NCI-H1694 treated with DMSO at 0.1 percent for 48 hours (cell line): ENCODE data around the gene MKRN1.
A peak's percentile ranks its signal among the peaks of the same experiment; 100 is the strongest.
"Not testable (repeated sequence)": the region's sequence is repeated elsewhere in the genome, so short reads cannot be mapped to it uniquely, and the experiment has no call there.

Experiments used
- DNase-seq: peaks from one replicate; lab custom pipeline; 2025; lab: John Stamatoyannopoulos, UW

MKRN1 gene

DNA sequence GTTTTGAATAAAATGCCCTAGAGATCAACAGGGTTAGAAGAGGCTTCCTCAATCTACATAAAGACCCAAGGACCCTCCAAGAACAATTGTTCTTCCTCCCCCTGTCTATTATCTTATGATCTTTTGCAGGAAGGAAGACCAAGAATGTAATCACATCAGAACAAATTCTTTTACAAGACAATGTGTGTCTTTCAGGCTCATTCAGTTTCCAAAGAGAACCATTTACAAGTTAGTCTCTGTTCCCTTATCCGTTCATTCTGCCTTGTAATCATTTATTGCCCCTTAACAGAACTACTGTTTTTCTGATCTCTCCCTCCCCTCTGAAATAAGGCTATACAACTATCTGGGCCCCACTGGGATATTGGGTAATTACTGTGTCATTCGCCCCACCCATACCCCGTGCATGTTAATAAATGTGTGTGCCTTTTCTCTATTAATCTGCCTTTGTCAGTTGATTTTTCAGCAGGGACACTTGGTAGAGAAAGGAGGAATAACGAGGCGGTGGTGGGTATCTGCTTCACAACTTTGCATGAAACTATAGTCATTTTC is 5.7 kb upstream of the MKRN1 start:
- DNase-seq = no peak

- DNase-seq = no peak
Observed at GRCh38 chr7:140484479-140484878, 5.2 kb upstream of the MKRN1 start.

DNA sequence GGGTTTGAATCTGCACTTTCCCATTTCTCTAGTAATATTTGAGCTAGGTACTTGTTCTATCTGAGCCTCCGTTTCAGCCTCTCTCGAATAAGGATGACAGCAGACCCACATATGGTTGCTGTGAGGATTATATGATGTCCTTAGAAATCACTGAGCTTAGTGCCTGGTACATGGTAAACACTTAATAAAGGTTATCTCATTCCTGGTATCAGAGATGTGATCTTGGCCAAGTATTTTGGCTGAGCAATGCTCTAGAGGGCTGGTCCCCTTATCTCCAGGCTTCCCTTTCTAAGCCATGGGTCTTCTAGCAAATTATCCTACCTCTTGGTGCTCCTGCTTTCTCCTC is 407 bp upstream of the MKRN1 start:
- DNase-seq = no peak

DNA sequence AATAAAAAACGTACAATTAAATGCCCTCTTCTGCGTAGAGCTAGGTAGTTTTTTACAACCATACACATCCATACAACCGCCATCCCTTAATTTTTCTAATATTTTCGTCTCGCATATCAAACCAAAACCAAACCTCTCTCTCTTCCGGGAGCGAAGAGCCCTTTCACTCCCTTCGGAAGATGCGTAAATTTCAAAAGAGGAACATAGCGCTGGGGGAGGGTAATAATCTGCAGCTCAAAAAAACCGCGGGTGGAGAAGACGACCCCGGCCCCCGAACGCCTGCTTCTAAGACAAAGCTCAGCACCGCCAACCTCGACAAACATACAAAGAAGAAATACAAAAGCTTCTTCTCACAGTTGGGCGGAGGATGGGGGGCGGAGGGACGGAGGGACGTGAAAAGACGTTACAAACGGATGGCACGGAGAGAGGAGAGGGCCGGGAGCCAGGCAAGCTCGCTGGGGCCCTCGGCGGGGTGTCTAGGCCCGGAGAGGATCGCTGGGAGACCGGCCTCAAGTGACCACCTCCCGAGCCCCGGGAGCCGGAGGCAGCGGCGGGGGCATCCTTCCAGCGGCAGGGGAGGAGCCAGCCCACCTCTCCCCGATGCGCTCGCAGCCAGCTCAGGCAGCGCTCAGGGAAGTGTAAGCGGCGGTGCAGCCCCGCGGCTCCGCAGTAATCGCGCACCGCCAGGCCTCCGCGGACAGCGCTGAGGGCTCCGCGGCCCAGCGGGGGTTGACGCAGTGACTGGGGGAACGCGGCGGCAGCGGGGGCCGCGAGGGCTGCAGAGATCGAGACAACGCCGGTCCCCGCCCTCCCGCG is 851 bp downstream of the MKRN1 start:
- DNase-seq = no peak

DNA sequence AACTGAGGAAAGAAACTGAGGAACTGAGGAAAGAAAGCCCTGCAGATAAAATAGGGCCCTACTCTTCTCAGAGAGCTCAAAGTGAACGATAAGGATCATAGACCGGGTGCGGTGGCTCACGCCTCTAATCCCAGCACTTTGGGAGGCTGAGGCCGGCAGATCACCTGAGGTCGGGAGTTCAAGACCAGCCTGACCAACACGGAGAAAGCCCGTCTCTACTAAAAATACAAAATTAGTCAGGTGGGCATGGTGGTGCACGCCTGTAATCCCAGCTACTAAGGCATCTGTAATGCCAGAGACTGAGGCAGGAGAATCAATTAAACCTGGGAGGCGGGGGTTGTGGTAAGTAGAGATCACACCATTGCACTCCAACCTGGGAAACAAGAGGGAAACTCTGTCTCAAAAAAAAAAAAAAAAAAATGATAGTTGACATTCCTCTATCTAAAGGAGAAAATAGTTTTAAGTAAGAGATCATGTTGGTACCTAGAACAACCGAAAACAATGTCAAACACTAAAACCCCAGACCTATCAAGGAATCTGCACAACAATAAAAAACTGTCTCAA is 2.5 kb downstream of the MKRN1 start:
- no peak for DNase-seq

DNA sequence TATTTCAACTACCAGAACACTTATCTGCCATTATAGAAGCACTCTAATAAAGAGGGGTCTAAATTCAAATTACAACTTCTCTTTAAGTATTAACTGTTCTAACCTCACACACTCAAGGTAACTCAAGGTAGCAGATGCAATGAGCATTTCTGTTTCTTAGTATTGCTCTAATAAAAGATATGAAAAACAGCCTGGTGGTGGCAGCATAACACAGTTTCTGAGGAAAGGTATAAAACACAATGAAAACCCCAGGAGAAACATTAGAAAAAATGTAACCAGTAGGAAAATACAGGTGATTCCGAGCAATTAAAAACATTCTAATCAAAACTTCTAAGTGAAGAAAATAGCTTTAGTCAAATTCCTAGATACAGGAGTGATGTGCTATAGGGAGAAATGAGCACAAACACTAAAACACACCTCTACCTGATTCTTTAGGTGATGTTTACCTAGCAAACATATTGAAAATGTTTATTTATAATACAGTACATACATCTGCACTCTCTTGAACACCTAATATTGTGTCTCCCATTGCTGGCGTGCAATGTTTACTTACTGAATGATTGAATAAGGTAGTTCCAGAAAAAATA is 3.5 kb downstream of the MKRN1 start:
- DNase-seq = peak; percentile 65

DNA sequence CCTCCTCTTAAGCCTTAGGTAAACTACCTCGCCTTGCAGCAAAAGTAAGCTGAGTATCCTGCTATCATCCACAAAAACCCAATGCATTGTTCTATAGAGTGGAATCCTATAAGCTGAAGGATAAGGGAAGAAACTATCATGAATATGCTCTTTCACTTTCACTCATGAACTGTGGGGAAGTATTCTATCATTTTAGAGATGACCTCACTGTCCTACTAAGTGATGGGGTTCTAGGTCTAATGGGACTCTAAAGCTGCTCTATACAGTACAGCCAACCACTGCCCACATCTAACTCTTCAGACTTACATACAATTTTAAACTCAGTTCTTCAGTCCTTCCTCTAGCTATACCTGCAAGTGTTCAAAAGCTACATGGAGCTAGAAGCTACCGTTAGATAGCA is 16.2 kb downstream of the MKRN1 start:
- DNase-seq = no peak

DNA sequence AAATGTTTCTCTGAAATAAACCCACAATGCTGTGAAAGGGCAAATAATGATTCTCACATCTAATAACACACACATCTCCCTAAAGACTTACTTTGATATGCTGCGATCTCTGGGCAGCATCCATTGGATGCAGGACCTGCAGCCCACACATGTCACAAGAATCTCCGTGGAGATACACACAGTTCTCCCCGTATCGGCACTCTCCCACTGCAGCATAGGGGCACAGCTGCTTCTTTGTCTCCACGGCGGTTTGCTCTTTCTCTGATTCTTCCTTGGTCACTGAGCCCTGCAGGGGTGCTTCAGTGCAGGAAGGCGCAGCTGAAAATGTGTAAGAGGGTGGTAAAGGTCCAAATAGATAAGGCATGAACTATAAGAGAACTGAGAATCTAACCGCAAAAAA is 20.4 kb downstream of the MKRN1 start:
- no peak for DNase-seq

- no peak for DNase-seq
Observed at GRCh38 chr7:140458201-140458600, 21.1 kb downstream of the MKRN1 start.

DNA sequence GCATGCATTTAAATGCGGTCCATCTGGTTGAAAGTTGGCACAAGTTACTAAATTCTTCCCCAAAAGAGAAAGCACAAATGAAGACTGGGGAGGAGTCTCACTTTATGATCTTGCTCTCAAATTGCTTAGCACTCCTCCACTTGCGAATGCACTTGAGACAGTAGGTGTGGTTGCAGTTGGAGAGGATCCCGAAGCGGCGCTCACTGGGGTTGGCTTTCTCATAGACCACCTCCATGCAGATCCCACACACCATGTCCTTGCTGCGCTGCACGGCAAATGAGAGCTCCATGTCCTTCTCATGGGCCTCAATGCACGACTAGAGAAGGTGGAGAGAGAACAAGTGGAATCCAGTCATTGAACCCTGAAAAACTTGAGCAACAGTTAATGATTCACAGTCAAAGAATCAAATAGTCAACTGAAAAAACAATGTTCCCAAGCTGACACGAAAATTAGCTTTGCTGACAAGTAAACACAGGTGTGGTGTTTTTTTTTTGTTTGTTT is 22.7 kb downstream of the MKRN1 start:
- DNase-seq = no peak

DNA sequence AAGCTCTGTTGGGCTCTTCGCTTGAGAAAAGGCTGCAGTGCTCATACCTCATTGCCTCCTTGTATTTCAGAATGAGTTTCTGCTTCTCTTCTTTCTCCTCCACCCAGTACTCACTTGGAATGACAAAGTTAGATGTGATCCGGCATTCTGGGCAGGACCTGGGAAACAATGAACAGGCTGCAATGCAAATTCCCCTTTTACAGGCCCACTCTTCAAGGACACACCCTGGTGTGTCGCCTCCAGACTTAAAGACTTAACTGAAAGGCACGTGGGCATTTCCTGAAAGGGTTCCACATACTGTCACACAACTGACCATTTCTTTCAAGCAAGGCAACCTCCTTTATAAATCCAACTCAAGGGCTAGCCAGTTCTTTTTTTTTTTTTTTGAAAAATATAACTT is 23.6 kb downstream of the MKRN1 start:
- DNase-seq = no peak

DNA sequence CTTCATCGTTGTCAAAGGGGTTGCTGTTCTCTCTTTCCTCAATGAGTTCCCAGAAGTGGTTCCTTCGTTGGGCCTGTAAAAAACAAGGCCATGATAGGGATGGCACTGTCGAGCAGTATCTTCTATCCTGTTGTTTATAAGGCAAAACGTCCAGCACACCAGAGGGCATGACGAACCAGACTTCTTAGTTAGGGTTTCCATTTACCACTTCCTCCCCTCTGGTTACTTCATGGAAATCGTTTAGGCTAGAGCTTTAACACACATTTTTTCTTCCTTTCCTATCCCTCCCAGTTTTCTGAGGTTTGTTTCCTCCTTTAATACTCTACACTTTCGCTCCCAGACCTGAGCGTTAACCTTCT is 24.7 kb downstream of the MKRN1 start:
- DNase-seq = no peak

DNA sequence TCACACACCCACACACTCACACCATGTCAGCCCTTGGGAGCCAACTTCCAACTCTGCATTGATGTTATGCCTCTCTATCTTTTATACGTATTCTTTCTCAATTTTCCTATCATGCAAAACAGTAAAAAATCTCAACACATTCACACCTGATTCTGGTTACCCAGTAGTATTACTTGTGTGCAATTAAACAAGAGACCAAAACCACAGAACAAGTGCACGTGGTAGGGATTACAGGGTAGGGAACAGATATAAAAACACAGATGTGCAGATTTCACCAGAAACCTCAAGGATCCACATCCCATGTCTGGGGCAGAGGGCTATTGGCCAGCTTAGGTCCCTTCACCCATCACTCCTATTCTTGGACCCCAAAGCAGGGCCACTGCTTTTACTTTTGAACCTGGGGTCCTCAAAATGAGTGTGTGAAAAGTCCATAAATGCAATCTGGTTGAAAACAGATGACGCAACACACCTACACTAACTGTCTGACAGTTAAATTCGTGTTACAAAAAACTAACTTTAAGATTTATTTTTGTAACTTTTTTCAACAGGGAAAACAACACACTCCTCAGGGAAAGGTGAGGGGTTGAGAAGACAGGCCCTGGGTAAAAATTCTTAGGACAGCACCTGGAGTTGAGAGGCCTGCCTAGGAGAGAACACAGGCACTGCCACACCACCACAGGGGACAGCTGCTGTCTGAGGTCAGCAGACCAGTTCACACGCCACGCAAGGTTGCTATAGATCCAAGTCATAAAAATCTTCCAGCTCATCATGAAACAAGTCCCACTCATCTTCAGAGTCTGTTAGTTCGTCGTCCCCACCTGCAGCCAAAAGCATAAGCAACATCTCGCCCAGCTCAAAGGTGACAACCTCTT is 25.3 kb downstream of the MKRN1 start:
- not testable (repeated sequence) for DNase-seq

DNA sequence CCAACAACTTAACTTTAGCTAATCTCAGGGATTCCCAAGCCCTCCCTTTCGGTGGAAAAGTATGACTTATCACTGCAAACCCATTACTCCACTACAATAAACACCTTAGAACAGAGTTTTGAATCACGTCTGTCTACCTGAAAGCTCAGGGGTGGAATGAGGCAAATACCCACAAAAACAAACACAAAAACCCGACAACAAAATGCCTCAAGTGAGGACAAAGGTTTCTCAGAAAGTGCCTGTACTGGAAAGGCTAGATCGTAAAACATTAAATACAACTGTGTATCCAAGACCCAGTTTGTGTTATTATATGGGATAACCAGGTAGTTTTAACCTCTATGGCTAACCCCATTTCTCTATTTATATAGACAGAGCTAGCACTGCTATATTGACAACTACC is 26.0 kb downstream of the MKRN1 start:
- DNase-seq = no peak

- DNase-seq = no peak
Observed at GRCh38 chr7:140451716-140452115, 27.6 kb downstream of the MKRN1 start.

GRCh38 chr7:140448781-140449480 is 30.4 kb downstream of the MKRN1 start:
- no peak for DNase-seq

GRCh38 chr7:140447841-140448240 is 31.5 kb downstream of the MKRN1 start:
- DNase-seq = no peak

DNA sequence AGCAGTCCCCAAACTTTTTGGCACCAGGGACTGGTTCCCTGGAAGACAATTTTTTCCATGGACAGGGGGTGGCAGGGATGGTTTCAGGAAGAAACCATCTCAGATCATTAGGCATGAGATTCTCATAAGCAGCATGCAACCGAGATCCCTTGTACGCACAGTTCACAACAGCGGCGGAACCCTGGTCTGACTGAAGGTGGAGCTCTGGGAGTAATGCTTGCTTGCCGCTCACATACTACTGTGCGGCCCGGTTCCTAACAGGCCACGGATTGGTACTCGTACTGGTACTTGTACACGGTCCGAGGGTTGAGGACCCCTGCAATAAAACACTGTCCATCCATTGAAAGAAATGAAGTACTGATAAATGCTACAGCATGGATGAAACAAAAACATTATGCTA is 32.8 kb downstream of the MKRN1 start:
- no peak for DNase-seq

- DNase-seq = no peak
Observed at GRCh38 chr7:140441519-140441918, 37.8 kb downstream of the MKRN1 start.

GRCh38 chr7:140440593-140440992 is 38.7 kb downstream of the MKRN1 start:
- DNase-seq = no peak

DNA sequence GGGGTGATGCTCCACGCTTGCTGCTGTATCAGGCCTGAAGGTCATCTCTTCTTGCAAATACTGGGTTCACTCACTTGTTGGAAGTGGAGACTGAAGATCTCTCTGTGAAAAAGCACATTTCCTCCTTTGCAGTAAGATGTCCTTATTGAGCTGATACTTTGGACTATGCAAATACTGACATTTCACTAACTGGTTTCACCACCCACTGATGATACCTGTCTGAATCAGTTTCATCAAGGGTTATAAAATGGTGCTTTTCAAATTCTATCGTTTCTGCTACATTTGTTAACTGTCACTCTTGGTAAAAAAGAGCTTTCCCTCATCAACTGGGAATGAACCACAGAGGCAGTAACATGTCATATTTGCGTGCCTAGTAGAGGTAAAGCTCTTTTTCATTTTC is 39.9 kb downstream of the MKRN1 start:
- no peak for DNase-seq
